Non-pigmented ciliary epithelial cell (primary cell): Measurements from ENCODE around the gene KRTAP10-3.

ENCODE experiments used
- DNase-seq: peaks from one replicate; pipeline ENCODE4 v3.0.0-alpha.2; 2010; ENCODE audit warnings: low read depth

KRTAP10-3 gene

DNA sequence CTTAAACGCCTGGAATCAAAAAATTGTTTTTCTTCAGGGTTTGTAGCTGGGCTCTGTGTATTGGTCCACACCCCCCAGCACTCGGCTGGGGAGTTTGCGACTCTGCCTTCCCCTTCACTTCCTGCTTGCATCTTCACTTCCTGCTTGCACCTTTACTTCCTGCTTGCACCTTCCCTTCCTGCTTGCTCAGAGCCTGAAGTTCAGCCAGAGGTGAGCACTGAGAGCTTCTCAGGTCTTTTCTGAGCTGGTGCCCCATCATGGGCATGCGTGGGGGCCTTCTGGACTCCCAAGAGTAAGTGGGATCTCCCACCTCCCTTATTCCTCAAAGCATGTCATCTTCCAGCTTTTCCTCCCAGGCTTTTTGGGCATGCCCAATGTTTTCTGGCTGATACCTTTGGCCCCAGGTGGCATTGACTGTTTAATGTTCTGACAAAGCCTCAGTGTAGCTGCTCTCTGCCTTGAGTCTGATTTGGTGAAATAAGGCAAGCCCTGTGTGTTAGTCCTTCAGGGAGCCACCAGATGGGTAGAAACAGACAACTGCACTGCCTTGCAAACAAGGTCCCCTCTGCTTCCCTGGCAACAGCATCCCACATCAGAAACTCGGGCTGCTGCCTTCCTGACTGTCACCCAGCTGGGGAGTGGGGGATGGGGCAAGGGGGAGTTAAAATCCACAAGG, 10.8 kb downstream of the KRTAP10-3 start:
- DNase-seq: no peak

DNA sequence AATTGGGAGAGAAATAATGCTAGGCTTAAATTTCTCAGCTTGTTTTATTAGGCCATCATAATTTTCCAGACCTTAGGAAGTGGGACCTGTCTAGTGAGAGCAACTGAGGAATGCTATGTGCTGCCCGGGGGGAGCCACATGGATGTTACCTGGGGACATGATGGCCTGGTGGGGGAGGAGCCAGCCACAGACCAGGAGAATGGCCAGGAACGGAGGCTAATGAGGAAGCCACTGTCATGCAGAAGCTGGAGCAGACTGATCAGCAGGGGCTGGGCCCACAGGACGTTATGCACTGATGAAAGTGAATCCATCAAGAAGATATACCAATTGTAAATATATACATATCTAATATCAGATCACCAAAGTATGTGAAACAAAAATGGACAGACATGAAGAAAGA, 14.0 kb downstream of the KRTAP10-3 start:
- DNase-seq: no peak

DNA sequence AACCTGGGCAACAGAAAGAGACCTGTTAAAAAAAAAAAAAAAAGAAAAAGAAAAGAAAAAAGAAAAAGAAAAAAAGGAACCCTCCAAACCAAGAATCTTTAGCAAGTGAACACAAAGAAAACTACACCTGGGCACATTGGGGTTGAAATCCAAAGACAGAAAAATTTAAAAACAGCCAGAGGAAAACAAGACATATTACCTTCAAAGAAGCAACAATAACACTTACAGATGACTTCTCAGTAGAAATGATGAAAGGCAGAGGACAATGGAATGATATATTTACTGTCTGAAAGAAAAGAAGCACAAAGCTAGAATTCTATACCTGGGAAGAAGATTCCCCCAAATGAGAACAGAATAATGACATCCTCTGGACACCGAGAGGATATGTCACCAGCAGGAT, 15.9 kb downstream of the KRTAP10-3 start:
- DNase-seq: no peak

DNA sequence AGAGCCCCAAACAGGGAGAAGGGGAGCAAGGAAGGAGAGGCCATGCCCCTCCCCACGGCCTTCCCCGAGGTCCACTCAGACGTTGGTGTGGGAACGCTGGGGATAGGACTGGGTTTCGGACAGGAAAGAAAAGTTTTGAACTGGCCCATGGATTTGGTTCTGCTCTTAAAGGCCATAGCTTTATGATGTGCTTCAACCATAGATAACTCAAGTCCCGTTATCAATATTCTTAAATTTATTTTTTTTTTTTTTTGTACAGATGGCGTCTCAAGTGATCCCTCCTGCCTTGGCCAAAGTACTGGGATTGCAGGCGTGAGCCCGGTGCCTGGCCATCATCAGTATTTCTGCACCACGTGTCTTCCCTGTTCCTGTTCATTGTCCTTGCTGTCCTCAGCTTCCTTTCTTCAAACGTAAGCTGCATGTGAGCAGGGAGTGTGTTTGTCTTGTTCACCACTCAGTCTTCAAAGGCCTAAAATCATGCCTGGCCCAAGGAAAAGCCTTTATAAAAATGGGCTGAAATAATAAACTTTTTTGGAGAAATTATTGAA, 17.8 kb downstream of the KRTAP10-3 start:
- DNase-seq: no peak

DNA sequence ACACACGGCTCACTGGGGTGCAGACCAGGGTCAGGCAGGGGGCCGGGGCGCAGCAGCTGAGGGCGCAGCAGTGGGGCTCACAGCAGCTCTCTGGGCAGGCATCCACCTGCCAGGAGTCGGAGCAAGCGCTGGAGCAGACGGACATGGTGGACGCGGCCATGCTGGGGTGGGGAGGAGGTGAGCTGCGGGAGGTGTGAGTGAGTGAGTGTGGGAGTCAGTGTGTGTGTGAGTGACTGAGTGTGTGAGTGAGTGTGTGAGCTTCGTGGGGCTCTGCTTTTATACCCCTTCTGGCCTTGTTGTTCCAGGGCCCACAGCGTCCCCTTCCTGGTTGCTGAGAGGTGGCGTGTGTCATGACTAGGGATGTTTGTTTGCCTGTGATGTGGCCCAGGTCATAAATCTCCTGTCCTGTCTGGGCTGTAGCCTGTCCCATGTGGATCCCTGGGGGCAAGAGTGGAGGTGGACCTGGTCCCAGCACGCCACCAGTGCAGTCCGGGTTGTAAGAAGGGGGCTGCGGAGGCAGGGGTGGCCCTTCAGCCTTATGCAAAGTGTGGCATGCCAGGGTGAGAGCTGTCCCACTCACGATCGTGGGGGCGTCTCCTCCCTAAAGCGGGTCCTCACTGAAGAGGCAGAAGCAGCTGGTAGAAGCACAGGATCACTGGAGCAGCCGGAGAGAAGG, 18.5 kb downstream of the KRTAP10-3 start, which contains the start of gene KRTAP10-1:
Gene KRTAP10-1 (minus strand): TSS at position 205 of the 676 bp plus-strand sequence. CDS start 45 bp downstream, at position 160.
- no peak for DNase-seq

DNA sequence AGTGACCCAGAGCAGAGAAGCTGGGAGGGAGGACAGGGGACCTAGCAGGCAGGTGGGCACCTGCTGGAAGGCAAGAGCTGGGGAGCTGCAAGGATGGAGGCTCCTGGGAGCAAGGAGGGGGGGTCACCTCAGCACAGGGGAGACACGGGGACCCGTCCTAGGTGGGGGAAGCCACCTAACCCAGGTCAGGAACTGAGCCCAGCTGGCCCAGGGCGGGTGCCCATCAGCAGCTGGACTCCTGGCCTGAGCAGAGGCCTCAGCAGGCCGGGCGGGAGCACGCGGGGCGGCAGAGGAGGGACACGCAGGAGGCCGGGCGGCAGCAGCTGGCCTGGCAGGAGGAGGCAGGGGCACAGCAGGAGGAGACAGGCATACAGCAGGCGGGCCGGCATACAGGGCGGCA, 19.5 kb downstream of the KRTAP10-3 start:
- DNase-seq: no peak

DNA sequence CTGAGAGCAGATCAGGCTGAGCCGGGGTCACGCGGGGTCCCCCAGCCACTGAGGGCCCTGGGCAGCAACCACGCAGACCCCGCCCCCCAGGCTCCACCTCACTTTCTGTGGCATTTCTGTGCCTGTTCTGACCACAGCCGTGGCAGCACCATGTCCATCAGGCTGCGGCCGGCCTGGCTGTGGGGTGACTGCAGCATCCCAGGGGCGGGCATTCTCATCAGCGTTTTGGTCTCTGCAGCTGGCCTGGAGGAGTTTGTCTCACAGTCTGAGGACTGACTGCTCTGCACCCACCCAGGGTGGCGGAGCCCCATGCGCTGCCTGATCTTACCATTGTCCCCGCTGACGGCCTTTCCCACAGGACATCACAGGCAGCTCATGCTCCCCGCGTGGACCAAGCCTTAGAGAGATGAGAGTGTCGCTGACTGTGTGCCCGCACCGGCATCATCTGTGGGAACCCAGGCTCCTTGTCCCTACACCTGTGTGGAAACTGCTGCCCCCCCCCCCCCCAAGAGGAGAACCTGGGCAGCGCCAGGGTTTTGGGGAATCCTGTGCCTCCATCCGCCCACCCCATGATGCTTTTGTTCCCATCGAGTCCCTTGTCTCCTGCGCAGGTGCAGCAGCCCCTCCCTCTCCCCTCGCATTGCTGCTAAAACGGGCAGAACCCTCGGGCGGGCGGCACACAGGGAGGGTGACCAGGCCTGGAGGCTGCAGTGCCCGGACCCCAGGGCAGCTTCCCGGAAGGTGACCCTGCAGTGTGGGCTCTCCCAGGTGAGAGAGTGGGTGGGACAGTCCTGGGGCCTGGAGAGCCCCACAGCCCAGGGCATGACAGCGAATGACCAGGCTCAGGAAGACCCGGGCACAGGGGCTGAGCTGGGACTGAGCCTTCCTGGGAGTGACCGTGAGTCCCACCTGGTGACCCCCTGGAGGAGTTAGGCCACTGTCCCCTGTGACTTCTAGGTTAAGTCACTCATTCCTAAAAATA, 20.4 kb downstream of the KRTAP10-3 start:
- no peak for DNase-seq

DNA sequence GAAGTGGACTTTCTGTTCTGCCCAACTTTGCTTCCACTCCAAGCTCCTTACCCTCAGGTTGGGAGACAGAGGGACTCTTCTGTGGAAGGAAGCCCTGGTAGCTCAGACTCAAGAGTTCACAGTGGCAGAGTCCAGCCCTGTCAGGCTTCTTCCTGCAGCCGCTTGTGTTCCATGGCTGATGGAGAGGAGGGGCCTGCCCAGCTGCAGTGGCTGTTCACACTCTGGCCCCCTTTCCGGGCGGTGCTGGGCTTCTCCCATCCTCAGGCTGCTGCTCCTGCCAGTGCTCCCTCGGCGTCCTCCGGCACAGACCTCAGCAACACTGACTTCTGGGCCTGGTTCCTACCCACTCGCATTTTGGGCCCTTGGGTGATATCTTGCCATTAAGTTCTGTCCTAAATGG, 22.6 kb downstream of the KRTAP10-3 start:
- no peak for DNase-seq

DNA sequence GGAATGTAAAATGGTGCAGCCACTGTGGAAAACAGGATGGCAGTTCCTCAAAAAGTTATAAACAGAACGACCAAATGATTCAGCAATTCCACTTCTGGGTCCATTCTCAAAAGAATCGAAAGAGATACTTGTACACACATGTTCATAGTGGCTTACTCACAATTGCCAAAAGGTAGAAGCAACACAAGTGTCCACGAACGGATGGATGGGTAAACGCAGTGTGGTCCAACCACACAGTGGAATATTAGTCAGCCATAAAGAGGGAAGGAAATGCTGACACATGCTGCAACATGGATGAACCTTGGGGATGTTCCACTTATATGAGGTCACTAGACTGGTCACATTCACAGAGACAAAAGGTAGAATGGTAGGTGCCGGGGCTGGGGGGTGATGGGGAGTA, 23.9 kb downstream of the KRTAP10-3 start:
- DNase-seq: no peak

DNA sequence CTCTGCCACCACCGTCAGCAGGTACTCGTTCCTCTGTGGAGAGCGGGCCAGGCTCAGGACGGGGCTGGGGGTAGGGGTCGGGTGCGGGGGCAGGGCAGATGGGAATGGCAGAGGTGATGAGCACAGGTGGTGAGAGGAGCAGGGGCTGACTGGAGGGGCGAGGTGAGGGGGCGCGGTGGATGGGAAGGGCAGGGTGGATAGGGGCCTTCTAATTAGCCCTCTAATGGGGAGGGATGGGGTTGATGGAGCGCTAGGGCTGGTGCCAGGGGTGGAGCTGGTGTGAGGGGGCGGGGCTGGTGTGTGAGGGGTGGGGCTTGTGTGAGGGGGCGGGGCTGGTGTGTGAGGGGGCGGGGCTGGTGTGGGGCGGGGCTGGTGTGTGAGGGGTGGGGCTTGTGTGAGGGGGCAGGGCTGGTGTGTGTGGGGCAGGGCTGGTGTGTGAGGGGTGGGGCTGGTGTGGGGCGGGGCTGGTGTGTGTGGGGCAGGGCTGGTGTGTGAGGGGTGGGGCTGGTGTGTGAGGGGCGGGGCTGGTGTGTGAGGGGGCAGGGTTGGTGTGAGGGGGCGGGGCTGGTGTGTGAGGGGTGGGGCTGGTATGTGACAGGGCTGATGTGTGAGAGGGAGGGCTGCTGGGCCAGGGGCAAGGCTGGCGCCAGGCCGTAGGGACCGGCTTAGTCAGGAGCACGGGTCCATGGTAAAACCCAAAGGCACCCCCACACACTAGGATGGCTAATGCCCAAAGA, 24.5 kb downstream of the KRTAP10-3 start:
- DNase-seq: no peak

DNA sequence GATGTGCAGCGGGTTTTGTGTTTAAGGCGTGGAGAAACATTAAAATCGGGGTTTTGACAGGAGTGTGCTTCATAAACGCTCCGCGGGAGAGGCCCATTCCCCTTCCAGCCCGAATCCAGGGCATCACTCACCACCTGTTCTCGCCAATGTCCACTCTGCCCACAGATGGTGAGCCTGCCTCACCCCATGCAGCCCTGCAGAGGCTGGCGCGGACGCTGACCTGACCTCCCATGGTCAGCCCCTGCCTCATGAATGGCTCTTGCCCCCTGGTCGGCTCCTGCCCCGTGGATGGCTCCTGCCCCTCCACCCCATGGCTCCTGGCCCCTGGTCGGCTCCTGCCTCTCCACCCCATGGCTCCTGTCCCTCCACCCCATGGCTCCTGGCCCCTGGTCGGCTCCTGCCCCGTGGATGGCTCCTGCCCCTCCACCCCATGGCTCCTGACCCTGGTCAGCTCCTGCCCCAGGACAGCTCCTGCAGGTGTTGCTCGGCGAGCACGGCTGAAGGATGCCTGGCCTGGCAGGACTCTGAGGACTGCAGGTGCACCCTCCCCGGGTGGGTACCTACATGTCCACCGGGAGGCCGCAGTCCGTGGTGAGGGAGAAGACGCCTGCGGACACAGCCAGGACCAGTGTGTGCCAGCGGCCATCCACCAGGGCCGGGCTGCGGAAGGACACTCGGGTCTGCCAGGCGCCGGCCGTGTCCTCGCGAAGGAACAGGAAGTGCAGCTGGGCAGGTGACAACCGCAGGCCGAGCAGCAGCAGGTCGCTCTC, 25.3 kb downstream of the KRTAP10-3 start:
- no peak for DNase-seq

DNA sequence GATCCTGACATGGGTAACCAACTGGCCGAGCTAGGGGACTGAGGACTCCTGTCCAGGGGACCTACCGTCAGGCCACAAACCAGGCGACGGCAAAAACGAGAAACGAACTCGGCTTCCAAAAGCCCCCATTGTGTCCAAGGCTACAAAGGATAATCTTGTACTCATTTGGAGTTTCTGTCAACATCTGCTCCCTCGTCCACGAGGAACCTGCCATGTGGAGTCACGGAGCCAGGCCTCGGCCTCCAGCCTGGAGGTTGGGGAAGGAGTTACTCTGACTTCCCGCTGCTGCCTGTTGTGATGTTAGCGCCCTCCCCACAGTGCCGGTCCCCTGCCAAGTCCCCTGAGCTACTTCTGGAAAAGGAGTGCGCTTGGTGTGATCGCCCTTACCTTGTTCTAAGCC, 25.9 kb downstream of the KRTAP10-3 start:
- no peak for DNase-seq

DNA sequence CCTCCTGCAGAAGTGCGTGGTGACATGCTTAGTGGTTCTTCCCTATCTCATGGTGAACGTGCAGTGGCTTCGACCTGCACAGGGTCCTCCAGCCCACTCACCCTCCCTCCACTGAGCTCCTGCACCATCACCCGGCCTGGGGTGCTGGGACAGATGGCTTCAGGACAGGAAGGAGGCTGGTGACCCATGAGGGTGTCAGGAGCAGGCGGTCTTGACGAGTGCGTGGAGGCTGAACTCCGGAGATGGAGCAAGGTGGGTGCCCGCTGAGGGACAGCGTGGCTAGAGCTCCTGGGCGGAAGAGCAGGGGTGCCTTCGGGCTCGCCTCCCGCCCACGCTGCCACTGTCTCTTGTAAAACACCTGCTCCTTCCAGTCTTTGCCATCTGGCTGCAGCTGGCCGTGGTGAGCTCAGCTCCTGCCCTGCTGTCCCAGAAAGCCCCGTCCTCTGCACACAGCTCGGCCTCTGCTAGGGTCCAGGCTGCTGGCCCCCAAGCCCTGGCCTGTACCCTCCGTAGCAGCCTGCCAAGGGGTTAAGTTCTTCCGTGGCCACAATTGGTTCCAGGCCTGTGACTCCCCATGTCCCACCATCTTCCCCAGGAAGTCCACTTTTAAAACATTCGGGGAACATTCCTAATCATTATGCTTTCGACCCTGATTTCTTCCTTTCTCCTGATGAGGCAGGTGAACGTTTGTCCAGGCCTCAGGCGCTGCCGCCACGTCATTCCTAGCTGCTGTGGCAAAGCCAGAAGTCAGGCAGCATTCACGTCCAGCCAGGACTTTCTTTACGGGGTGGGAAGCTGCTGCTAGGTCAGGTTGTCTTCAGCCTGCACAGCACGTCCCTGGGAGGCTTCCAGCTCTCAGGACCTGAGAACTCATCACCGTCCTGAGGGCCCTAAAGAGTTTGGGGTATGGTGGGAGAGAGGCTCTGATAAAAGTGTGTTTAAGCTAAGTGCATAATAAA, 26.7 kb downstream of the KRTAP10-3 start:
- no peak for DNase-seq

DNA sequence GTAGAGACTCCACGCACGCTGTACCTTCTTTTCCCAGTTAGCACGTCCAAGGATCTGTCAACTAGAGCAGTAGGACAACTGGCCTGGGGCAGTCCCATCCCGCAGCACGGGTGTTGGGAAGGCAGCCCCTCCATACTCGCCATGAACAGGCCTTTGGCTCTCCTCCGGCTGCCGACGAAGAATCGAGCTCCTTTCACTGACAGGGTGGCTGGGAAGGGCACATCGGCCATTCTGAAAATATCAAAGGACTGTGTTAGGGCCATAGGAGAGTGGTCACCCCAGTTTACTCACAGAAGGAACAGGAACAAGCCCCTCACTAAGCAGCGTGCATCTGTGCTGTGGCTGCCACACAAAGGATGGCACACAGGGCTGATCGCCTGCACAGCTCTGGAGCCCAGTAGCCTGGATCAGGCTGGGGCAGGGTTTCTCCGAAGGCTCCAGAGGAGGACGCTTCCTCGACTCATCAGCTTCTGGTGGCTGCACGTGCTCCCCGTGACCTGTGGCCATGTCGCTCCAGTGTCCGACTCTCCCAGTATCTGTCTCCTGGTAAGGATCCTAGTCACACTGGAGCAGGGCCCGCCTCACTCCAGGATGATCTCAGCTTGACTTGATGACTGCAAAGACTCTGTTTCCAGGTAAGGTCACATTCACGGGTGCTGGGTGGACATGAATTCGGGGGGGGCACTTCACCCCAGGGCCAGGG, 27.5 kb downstream of the KRTAP10-3 start:
- no peak for DNase-seq

DNA sequence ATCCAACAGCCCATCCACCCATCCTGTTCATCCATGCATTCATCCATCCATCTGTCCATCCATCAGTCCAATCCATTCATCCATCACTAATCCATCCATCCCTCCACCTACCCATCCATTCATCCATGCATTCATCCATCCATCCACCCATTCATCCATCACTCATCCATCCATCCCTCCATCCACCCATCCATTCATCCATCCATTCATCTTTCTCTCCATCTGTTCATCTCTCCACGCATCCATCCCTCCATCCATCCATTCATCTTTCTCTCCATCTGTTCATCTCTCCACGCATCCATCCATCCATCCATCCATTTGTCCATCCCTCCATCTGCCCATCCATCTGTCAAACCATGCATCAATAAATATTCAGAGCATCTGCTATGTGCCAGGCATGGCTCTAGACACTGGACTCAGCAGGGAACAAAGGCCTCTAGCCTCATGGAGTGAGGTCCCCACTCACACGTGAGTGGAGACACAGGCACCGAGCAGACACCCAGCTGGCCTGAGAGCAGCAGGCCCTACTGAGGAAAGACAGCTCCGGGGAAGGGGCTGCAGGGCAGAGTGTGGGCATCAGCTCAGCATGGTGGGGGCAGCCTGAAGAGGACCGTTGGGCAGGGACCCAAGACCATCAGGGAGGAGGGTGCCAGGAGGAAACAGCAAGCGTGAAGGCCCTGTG, 28.2 kb downstream of the KRTAP10-3 start:
- no peak for DNase-seq

DNA sequence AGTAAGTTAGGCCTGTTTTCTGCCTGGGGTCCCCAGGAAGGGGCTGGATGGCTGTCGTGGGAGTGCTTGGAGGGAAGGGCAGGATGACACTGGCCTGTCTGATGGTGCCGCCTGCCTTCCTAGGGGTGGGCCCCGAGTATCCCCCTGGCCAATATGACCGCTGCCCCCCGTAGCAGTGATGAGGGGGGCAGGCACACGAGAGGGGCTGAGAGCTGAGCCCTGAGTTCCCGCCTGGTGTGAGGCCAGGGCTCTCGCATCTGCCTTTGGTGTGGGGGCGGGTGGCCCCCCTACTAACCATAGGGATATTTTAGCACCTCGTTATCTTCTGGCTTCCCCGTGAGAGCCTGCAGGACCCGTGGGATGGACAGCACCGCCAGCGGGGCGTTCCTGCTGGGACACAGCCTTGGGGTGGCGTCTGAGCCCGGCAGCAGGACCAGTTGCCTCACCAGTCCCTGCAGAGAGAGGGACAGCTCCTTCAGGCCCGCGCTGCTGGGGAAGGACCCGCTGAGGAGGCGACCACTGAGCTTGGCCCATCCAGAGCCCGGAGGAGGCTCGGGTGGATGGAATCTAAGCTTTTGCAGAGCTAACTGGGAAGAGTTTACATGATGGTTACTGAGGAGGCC, 29.0 kb downstream of the KRTAP10-3 start:
- no peak for DNase-seq

DNA sequence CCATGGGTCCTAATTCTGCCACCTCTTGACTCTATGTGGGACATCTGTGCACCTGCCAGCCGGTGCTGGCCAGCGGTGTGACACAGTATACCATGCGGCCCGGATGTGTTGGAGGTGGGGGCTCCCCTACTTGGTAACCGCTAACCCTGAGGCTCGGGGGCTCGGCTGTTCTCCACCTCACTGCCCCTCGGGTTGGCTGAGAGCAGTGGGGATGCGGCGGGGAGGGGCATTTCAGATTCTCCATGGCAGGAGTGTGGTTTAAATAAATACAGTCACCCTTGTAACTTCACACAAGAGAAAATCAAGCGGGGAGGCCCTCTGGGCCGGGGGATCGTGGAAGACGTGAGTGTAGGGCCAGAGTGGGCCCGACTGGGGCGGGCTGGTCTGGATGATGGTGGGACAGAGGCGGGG, 29.6 kb downstream of the KRTAP10-3 start:
- DNase-seq: no peak

DNA sequence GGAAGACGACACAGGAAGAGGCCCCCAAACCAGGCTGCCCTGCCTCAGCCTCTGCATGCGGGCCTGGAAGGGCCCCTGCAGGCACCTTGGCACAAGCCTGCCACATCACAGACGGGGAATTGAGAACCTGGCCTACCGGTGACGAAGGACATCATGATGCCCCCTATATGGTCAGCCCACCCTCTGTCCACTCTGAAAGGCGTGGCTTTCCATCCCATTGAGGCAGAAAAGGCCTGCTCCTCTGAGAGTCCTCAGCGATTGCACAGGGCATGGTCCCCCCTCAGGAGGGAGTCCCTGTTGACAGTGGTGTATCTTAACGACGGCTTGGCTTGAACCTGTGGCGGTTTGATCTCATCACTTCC, 30.0 kb downstream of the KRTAP10-3 start:
- DNase-seq: no peak
